GM23338 (cell line): Measurements from ENCODE around the gene MCAM. TPM values are rescaled to one million over a fixed set of nuclear protein-coding genes. Genes with fewer than 3 reads are reported as not detected.

ENCODE experiments used
- ATAC-seq: fragments of 200-7000 bp; cut with Tn5 transposase; 3 replicates; pipeline ENCODE4 v1.9.1; 2020
- DNase-seq: peaks from one replicate; pipeline ENCODE4 v3.0.0-alpha.2; 2015; ENCODE audit warnings: low spot score
- H2AFZ ChIP-seq: fragments of 200-600 bp; sonication (generic); 2 replicates; pipeline ENCODE4 v1.8.0; 2016; ENCODE audit warnings: antibody characterized with exemption, mild to moderate bottlenecking, moderate library complexity
- H3F3A ChIP-seq: fragments of 200-600 bp; sonication (generic); replicated peaks from 2 replicates; pipeline ENCODE4 v1.8.0; 2017; ENCODE audit warnings: antibody characterized with exemption, mixed run types, low read depth
- H3K27ac ChIP-seq: fragments of 200-600 bp; sonication (generic); 2 replicates; pipeline ENCODE4 v1.6.1; 2016; ENCODE audit warnings: low read depth
- H3K27me3 ChIP-seq: fragments of 200-600 bp; sonication (generic); 2 replicates; pipeline ENCODE4 v1.8.0; 2016; ENCODE audit warnings: mild to moderate bottlenecking, mixed run types, moderate library complexity; ENCODE audit not compliant: insufficient read depth
- H3K36me3 ChIP-seq: fragments of 200-600 bp; sonication (generic); 2 replicates; pipeline ENCODE4 v1.8.0; 2016; ENCODE audit warnings: mild to moderate bottlenecking; ENCODE audit not compliant: insufficient read depth
- H3K4me1 ChIP-seq: fragments of 200-600 bp; sonication (generic); 2 replicates; pipeline ENCODE4 v1.8.0; 2016; ENCODE audit warnings: mild to moderate bottlenecking, moderate library complexity; ENCODE audit not compliant: insufficient read depth
- H3K4me2 ChIP-seq: fragments of 200-600 bp; sonication (generic); 2 replicates; pipeline ENCODE4 v1.7.1; 2017; ENCODE audit warnings: mixed run types
- H3K4me3 ChIP-seq: fragments of 200-600 bp; sonication (generic); 2 replicates; pipeline ENCODE4 v1.6.1; 2016; ENCODE audit warnings: mixed run types
- H3K79me2 ChIP-seq: fragments of 200-600 bp; sonication (generic); replicated peaks from 2 replicates; pipeline ENCODE4 v1.8.0; 2017; ENCODE audit warnings: mild to moderate bottlenecking; ENCODE audit not compliant: insufficient read depth
- H3K9me2 ChIP-seq: fragments of 200-600 bp; sonication (generic); 2 replicates; pipeline ENCODE4 v1.8.0; 2017; ENCODE audit not compliant: insufficient read depth
- H4K20me1 ChIP-seq: fragments of 200-600 bp; sonication (generic); replicated peaks from 2 replicates; pipeline ENCODE4 v1.8.0; 2017; ENCODE audit warnings: mild to moderate bottlenecking; ENCODE audit not compliant: insufficient read depth
- H3K27ac Mint-ChIP-seq: 2 replicates; pipeline ENCODE4 v1.8.0; 2020; ENCODE audit warnings: inconsistent platforms, mild to moderate bottlenecking, moderate library complexity, mixed read lengths
- H3K27me3 Mint-ChIP-seq: 3 replicates; pipeline ENCODE4 v1.8.0; 2022; ENCODE audit warnings: low read depth, mild to moderate bottlenecking, moderate library complexity, mixed read lengths, inconsistent platforms; ENCODE audit not compliant: insufficient read depth, poor library complexity
- H3K36me3 Mint-ChIP-seq: 3 replicates; pipeline ENCODE4 v1.8.0; 2021; ENCODE audit warnings: low read depth, mild to moderate bottlenecking, inconsistent platforms, moderate library complexity, mixed read lengths
- H3K4me1 Mint-ChIP-seq: 3 replicates; pipeline ENCODE4 v1.8.0; 2020; ENCODE audit warnings: mild to moderate bottlenecking, inconsistent platforms, mixed read lengths
- H3K4me3 Mint-ChIP-seq: 3 replicates; pipeline ENCODE4 v1.8.0; 2021; ENCODE audit warnings: moderate library complexity, mild to moderate bottlenecking, inconsistent platforms, mixed read lengths
- H3K9me3 Mint-ChIP-seq: 3 replicates; pipeline ENCODE4 v1.8.0; 2020; ENCODE audit warnings: moderate library complexity, mild to moderate bottlenecking, inconsistent platforms, mixed read lengths
- CREB1 ChIP-seq: fragments of 250-450 bp; sonication (Bioruptor Pico); IDR thresholded peaks from 2 replicates; pipeline ENCODE4 v1.5.0; 2020; ENCODE audit warnings: low read depth, mild to moderate bottlenecking, moderate library complexity
- EZH2 ChIP-seq: fragments of 200-600 bp; sonication (generic); IDR thresholded peaks from one replicate; pipeline ENCODE4 v1.8.0; 2017; ENCODE audit warnings: antibody characterized with exemption, mild to moderate bottlenecking, low read depth; ENCODE audit not compliant: unreplicated experiment
- EZH2phosphoT487 ChIP-seq: fragments of 200-600 bp; sonication (generic); IDR thresholded peaks from one replicate; pipeline ENCODE4 v1.8.1; 2018; ENCODE audit warnings: antibody characterized with exemption; ENCODE audit not compliant: unreplicated experiment
- JUNB ChIP-seq: IDR thresholded peaks from one replicate; pipeline ENCODE4 v1.6.1; 2016; ENCODE audit warnings: antibody characterized with exemption; ENCODE audit not compliant: unreplicated experiment
- NANOG ChIP-seq: IDR thresholded peaks from 2 replicates; pipeline ENCODE4 v1.6.1; 2016; ENCODE audit warnings: antibody characterized with exemption, borderline replicate concordance
- POLR2AphosphoS5 ChIP-seq: IDR thresholded peaks from 2 replicates; pipeline ENCODE4 v1.6.1; 2016; ENCODE audit warnings: antibody characterized with exemption, low read depth
- STAT1 ChIP-seq: IDR thresholded peaks from one replicate; pipeline ENCODE4 v1.6.1; 2016; ENCODE audit warnings: antibody characterized with exemption; ENCODE audit not compliant: unreplicated experiment
- ZNF114 ChIP-seq: fragments of 250-450 bp; sonication (Bioruptor Pico); IDR thresholded peaks from 2 replicates; pipeline ENCODE4 v1.5.0; 2020; ENCODE audit warnings: mild to moderate bottlenecking, moderate library complexity
- ZNF331 ChIP-seq: fragments of 250-450 bp; sonication (Bioruptor Pico); IDR thresholded peaks from 2 replicates; pipeline ENCODE4 v1.5.0; 2020; ENCODE audit warnings: low read depth, mild to moderate bottlenecking, moderate library complexity
- polyA plus RNA-seq: library from polyadenylated mRNA; unstranded; fragments of >200 nt; fragmentation: Nextera tagmentation; extraction: Ambion mirVana; gene quantifications from 2 replicates; pipeline ENCODE4 v1.2.1, GENCODE V29; 2016
- total RNA-seq: library from RNA; depleted of rRNA; stranded (reverse); fragments of >200 nt; shearing (Covaris generic); gene quantifications from 2 replicates; pipeline ENCODE4 v1.2.3, GENCODE V29; 2014
- TF ChIP-seq, protein P1 (sequence below): IDR thresholded peaks from 2 replicates; pipeline ENCODE4 v1.6.1; 2016; ENCODE audit warnings: antibody characterized with exemption
- TF ChIP-seq, protein P2 (sequence below), 2 experiments: fragments of 200-600 bp in 1 of 2; sonication (generic) in 1 of 2; conservative IDR thresholded peaks; 2 replicates each; pipeline versions ENCODE4 v1.5.1 to v1.6.1; 2016 to 2017; ENCODE audit warnings: antibody characterized with exemption in 2 of 2, low read depth in 2 of 2, mild to moderate bottlenecking in 2 of 2, moderate library complexity in 1 of 2
- TF ChIP-seq, protein P3 (sequence below): IDR thresholded peaks from one replicate; pipeline ENCODE4 v1.6.1; 2018; ENCODE audit warnings: antibody characterized with exemption; ENCODE audit not compliant: unreplicated experiment
- TF ChIP-seq, protein P4 (sequence below): fragments of 250-450 bp; sonication (Bioruptor Pico); IDR thresholded peaks from 2 replicates; pipeline ENCODE4 v1.5.0; 2020; ENCODE audit warnings: mild to moderate bottlenecking, moderate library complexity

The MCAM gene
- total and polyA plus RNA-seq, 2 experiments from 2014 or later, result 8.9 to 79.5 TPM

DNA sequence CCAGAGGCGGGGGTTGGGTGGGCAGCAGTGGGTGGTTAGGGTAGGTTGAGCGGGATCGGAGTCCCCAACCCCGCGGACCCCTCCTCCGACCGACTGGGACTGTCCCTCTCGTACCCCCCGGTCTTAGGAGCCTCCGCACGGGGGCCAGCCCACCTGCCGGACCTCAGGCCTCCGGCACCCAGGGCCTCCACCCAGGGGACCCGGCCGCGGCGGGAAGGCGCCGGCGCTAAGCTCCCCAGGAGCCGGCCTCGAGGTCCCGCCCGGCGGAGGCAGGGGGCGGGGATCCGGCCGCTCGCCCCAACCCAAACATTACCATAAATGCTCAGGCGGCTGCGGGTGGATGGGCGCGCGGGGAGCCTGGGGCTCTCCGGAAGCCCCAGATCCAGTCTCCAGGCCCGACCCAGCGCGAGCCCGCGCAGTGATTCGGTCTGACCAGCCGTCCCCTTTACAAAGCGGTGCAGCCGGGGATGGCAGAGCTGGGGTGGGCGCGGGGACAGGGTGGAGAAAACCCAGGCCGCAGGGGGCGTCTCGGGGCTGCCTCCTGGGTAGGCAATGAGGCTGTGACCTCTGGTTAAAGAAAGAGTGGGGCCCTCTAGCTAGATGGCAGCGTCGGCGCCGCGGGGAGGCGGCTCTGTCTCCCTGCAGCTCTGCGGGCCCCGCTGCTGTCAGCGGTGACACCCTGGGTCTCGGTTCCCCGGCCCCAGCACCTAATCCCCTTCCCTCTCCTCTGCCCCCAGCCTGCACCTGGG, 4.0 kb upstream of the MCAM start:
- TF ChIP-seq ZNF114 (no peak), STAT1 (no peak), POLR2AphosphoS5 (peak; percentile 60), EZH2phosphoT487 (no peak), NANOG (no peak), ZNF331 (no peak), JUNB (no peak), EZH2 (no peak), CREB1 (no peak)
- TF ChIP-seq, protein P1, sequence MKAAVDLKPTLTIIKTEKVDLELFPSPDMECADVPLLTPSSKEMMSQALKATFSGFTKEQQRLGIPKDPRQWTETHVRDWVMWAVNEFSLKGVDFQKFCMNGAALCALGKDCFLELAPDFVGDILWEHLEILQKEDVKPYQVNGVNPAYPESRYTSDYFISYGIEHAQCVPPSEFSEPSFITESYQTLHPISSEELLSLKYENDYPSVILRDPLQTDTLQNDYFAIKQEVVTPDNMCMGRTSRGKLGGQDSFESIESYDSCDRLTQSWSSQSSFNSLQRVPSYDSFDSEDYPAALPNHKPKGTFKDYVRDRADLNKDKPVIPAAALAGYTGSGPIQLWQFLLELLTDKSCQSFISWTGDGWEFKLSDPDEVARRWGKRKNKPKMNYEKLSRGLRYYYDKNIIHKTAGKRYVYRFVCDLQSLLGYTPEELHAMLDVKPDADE, result no peak
- TF ChIP-seq, protein P2, sequence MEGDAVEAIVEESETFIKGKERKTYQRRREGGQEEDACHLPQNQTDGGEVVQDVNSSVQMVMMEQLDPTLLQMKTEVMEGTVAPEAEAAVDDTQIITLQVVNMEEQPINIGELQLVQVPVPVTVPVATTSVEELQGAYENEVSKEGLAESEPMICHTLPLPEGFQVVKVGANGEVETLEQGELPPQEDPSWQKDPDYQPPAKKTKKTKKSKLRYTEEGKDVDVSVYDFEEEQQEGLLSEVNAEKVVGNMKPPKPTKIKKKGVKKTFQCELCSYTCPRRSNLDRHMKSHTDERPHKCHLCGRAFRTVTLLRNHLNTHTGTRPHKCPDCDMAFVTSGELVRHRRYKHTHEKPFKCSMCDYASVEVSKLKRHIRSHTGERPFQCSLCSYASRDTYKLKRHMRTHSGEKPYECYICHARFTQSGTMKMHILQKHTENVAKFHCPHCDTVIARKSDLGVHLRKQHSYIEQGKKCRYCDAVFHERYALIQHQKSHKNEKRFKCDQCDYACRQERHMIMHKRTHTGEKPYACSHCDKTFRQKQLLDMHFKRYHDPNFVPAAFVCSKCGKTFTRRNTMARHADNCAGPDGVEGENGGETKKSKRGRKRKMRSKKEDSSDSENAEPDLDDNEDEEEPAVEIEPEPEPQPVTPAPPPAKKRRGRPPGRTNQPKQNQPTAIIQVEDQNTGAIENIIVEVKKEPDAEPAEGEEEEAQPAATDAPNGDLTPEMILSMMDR (conservative IDR thresholded peaks at IDR 0.05; ENCODE audit: low read depth in 2 of 2), result 0 out of 4 replicates have a peak, but pooled peaks of 1 of the 2 experiments have one; percentile 0
- TF ChIP-seq, protein P3, sequence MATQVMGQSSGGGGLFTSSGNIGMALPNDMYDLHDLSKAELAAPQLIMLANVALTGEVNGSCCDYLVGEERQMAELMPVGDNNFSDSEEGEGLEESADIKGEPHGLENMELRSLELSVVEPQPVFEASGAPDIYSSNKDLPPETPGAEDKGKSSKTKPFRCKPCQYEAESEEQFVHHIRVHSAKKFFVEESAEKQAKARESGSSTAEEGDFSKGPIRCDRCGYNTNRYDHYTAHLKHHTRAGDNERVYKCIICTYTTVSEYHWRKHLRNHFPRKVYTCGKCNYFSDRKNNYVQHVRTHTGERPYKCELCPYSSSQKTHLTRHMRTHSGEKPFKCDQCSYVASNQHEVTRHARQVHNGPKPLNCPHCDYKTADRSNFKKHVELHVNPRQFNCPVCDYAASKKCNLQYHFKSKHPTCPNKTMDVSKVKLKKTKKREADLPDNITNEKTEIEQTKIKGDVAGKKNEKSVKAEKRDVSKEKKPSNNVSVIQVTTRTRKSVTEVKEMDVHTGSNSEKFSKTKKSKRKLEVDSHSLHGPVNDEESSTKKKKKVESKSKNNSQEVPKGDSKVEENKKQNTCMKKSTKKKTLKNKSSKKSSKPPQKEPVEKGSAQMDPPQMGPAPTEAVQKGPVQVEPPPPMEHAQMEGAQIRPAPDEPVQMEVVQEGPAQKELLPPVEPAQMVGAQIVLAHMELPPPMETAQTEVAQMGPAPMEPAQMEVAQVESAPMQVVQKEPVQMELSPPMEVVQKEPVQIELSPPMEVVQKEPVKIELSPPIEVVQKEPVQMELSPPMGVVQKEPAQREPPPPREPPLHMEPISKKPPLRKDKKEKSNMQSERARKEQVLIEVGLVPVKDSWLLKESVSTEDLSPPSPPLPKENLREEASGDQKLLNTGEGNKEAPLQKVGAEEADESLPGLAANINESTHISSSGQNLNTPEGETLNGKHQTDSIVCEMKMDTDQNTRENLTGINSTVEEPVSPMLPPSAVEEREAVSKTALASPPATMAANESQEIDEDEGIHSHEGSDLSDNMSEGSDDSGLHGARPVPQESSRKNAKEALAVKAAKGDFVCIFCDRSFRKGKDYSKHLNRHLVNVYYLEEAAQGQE, result no peak
- TF ChIP-seq, protein P4, sequence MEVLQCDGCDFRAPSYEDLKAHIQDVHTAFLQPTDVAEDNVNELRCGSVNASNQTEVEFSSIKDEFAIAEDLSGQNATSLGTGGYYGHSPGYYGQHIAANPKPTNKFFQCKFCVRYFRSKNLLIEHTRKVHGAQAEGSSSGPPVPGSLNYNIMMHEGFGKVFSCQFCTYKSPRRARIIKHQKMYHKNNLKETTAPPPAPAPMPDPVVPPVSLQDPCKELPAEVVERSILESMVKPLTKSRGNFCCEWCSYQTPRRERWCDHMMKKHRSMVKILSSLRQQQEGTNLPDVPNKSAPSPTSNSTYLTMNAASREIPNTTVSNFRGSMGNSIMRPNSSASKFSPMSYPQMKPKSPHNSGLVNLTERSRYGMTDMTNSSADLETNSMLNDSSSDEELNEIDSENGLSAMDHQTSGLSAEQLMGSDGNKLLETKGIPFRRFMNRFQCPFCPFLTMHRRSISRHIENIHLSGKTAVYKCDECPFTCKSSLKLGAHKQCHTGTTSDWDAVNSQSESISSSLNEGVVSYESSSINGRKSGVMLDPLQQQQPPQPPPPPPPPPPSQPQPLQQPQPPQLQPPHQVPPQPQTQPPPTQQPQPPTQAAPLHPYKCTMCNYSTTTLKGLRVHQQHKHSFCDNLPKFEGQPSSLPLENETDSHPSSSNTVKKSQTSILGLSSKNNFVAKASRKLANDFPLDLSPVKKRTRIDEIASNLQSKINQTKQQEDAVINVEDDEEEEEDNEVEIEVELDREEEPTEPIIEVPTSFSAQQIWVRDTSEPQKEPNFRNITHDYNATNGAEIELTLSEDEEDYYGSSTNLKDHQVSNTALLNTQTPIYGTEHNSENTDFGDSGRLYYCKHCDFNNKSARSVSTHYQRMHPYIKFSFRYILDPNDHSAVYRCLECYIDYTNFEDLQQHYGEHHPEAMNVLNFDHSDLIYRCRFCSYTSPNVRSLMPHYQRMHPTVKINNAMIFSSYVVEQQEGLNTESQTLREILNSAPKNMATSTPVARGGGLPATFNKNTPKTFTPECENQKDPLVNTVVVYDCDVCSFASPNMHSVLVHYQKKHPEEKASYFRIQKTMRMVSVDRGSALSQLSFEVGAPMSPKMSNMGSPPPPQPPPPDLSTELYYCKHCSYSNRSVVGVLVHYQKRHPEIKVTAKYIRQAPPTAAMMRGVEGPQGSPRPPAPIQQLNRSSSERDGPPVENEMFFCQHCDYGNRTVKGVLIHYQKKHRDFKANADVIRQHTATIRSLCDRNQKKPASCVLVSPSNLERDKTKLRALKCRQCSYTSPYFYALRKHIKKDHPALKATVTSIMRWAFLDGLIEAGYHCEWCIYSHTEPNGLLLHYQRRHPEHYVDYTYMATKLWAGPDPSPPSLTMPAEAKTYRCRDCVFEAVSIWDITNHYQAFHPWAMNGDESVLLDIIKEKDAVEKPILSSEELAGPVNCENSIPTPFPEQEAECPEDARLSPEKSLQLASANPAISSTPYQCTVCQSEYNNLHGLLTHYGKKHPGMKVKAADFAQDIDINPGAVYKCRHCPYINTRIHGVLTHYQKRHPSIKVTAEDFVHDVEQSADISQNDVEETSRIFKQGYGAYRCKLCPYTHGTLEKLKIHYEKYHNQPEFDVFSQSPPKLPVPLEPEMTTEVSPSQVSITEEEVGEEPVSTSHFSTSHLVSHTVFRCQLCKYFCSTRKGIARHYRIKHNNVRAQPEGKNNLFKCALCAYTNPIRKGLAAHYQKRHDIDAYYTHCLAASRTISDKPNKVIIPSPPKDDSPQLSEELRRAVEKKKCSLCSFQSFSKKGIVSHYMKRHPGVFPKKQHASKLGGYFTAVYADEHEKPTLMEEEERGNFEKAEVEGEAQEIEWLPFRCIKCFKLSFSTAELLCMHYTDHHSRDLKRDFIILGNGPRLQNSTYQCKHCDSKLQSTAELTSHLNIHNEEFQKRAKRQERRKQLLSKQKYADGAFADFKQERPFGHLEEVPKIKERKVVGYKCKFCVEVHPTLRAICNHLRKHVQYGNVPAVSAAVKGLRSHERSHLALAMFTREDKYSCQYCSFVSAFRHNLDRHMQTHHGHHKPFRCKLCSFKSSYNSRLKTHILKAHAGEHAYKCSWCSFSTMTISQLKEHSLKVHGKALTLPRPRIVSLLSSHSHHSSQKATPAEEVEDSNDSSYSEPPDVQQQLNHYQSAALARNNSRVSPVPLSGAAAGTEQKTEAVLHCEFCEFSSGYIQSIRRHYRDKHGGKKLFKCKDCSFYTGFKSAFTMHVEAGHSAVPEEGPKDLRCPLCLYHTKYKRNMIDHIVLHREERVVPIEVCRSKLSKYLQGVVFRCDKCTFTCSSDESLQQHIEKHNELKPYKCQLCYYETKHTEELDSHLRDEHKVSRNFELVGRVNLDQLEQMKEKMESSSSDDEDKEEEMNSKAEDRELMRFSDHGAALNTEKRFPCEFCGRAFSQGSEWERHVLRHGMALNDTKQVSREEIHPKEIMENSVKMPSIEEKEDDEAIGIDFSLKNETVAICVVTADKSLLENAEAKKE (CRISPR knock-in tag), result no peak
- peaks cover 36% of the 10 kb centered on the region for H3K27me3 Mint-ChIP-seq
- ATAC-seq (peak; percentile 41), DNase-seq (peak; percentile 77)
- no peaks in the 10 kb centered on the region for H3K36me3 ChIP-seq
- no peaks in the 10 kb centered on the region for H3K9me3 Mint-ChIP-seq
- peaks cover 19% of the 10 kb centered on the region for H3F3A ChIP-seq
- H3K27ac Mint-ChIP-seq, result no peak overlapping the region
- peaks cover 37% of the 10 kb centered on the region for H3K4me1 Mint-ChIP-seq
- H2AFZ ChIP-seq, result peak overlapping the region; percentile 69
- peak overlapping the region; percentile 80 for H3K4me3 ChIP-seq
- H3K9me2 ChIP-seq, result no peaks in the 10 kb centered on the region
- peaks cover 27% of the 10 kb centered on the region for H3K27me3 ChIP-seq
- H3K4me1 ChIP-seq, result peaks cover 41% of the 10 kb centered on the region
- peak overlapping the region; percentile 98 for H3K4me2 ChIP-seq
- no peaks in the 10 kb centered on the region for H4K20me1 ChIP-seq
- H3K4me3 Mint-ChIP-seq, result peak overlapping the region; percentile 77
- no peaks in the 10 kb centered on the region for H3K36me3 Mint-ChIP-seq
- no peaks in the 10 kb centered on the region for H3K79me2 ChIP-seq
- H3K27ac ChIP-seq, result peak overlapping the region; percentile 88; the same call in 1 of the 2 replicates
